Spleen (tissue), 7 donors: ENCODE data around the gene NRCAM.

Experiments used
- POLR2A ChIP-seq, 3 donors: fragments of 450-650 bp; IDR thresholded peaks; one replicate each; pipeline ENCODE4 v1.5.1; 2017; ENCODE audit warnings: antibody characterized with exemption in 3 of 3, mild to moderate bottlenecking in 1 of 3
- TF ChIP-seq, protein P1 (sequence below), 11 experiments: fragments of 200-600 bp in 7 of 11; fragments of 450-650 bp in 4 of 11; sonication (generic) in 4 of 11; IDR thresholded peaks in 8 of 11; conservative IDR thresholded peaks in 3 of 11; 1 replicate in 7 of 11; 2 replicates in 4 of 11; pipeline versions ENCODE4 v1.4.0 to v1.8.0; 2016 to 2021; ENCODE audit warnings: antibody characterized with exemption in 11 of 11, inconsistent platforms in 4 of 11, mild to moderate bottlenecking in 1 of 11
- donor health status: DM: no; HTN: no; CAD: no; lungs with moderate emphysema.
- donor health status: DM: no; HTN: no; CAD: no.
- donor health status: DM: no; HTN: no; CAD: no.

- TF ChIP-seq, protein P1, sequence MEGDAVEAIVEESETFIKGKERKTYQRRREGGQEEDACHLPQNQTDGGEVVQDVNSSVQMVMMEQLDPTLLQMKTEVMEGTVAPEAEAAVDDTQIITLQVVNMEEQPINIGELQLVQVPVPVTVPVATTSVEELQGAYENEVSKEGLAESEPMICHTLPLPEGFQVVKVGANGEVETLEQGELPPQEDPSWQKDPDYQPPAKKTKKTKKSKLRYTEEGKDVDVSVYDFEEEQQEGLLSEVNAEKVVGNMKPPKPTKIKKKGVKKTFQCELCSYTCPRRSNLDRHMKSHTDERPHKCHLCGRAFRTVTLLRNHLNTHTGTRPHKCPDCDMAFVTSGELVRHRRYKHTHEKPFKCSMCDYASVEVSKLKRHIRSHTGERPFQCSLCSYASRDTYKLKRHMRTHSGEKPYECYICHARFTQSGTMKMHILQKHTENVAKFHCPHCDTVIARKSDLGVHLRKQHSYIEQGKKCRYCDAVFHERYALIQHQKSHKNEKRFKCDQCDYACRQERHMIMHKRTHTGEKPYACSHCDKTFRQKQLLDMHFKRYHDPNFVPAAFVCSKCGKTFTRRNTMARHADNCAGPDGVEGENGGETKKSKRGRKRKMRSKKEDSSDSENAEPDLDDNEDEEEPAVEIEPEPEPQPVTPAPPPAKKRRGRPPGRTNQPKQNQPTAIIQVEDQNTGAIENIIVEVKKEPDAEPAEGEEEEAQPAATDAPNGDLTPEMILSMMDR (IDR thresholded peaks at IDR 0.05 in 8 of 11, conservative IDR thresholded peaks at IDR 0.05 in 3 of 11): no peak
- TF ChIP-seq POLR2A (IDR thresholded peaks at IDR 0.05): no peak
Measured at GRCh38 chr7:108292541-108292940, 163.7 kb downstream of the NRCAM start.
